Neural cell (in vitro differentiated cells): ENCODE data around the gene ANKRD55. TPM values are rescaled to one million over a fixed set of nuclear protein-coding genes. Genes with fewer than 3 reads are reported as not detected.

ENCODE experiments used
- H2AFZ ChIP-seq: fragments of 200-600, 300-800 bp; sonication (generic), shearing (Covaris generic); 2 replicates; pipeline ENCODE4 v1.6.0; 2014; ENCODE audit warnings: low read depth, mild to moderate bottlenecking, antibody characterized with exemption, low read length, moderate library complexity
- H3F3A ChIP-seq: fragments of 200-600 bp; shearing (Covaris generic); 2 replicates; pipeline ENCODE4 v1.6.1; 2016; ENCODE audit warnings: mild to moderate bottlenecking, moderate library complexity, mixed read lengths, antibody characterized with exemption, low read length; ENCODE audit not compliant: insufficient read depth, poor library complexity, severe bottlenecking
- H3K27ac ChIP-seq: fragments of 200-600, 300-800 bp; sonication (generic), shearing (Covaris generic); 2 replicates; pipeline ENCODE4 v1.5.1; 2014; ENCODE audit warnings: mild to moderate bottlenecking, low read length, moderate library complexity
- H3K27me3 ChIP-seq: fragments of 300-800, 200-600 bp; sonication (generic), shearing (Covaris generic); 2 replicates; pipeline ENCODE4 v1.6.0; 2014; ENCODE audit warnings: mild to moderate bottlenecking, low read depth, low read length, moderate library complexity; ENCODE audit not compliant: insufficient read depth
- H3K36me3 ChIP-seq: fragments of 300-800, 200-600 bp; sonication (generic), shearing (Covaris generic); 2 replicates; pipeline ENCODE4 v1.5.1; 2014; ENCODE audit warnings: mild to moderate bottlenecking, antibody characterized with exemption, low read length, moderate library complexity; ENCODE audit not compliant: insufficient read depth
- H3K4me2 ChIP-seq: fragments of 300-800, 200-600 bp; sonication (generic), shearing (Covaris generic); 2 replicates; pipeline ENCODE4 v1.6.0; 2014; ENCODE audit warnings: mild to moderate bottlenecking, low read length
- H3K4me3 ChIP-seq: fragments of 300-800, 200-600 bp; sonication (generic), shearing (Covaris generic); 2 replicates; pipeline ENCODE4 v1.5.1; 2014; ENCODE audit warnings: mild to moderate bottlenecking, low read length, moderate library complexity
- H3K79me2 ChIP-seq: fragments of 200-600 bp; shearing (Covaris generic); replicated peaks from 2 replicates; pipeline ENCODE4 v1.6.0; 2014; ENCODE audit warnings: mild to moderate bottlenecking, low read length, moderate library complexity; ENCODE audit not compliant: insufficient read depth
- H3K9ac ChIP-seq: fragments of 300-800, 200-600 bp; sonication (generic), shearing (Covaris generic); 2 replicates; pipeline ENCODE4 v1.6.1; 2016; ENCODE audit warnings: mild to moderate bottlenecking, low read length, mixed read lengths
- H3K9me2 ChIP-seq: fragments of 200-600 bp; shearing (Covaris generic); 2 replicates; pipeline ENCODE4 v1.6.1; 2016; ENCODE audit warnings: mild to moderate bottlenecking, low read length, mixed read lengths; ENCODE audit not compliant: insufficient read depth
- H3K9me3 ChIP-seq: fragments of 200-600, 300-800 bp; sonication (generic), shearing (Covaris generic); 2 replicates; pipeline ENCODE4 v1.6.1; 2016; ENCODE audit warnings: mild to moderate bottlenecking, mixed run types, low read length, moderate library complexity, mixed read lengths
- H4K20me1 ChIP-seq: fragments of 200-600 bp; shearing (Covaris generic); 2 replicates; pipeline ENCODE4 v1.6.1; 2016; ENCODE audit warnings: mild to moderate bottlenecking, mixed run types; ENCODE audit not compliant: insufficient read depth
- CTCF ChIP-seq: fragments of 450-650 bp; IDR thresholded peaks from 2 replicates; pipeline ENCODE4 v1.5.1; 2014; ENCODE audit warnings: antibody characterized with exemption, mild to moderate bottlenecking, moderate library complexity; ENCODE audit not compliant: poor library complexity, severe bottlenecking
- EP300 ChIP-seq: fragments of 450-650 bp; conservative IDR thresholded peaks from 2 replicates; pipeline ENCODE4 v1.6.1; 2014; ENCODE audit warnings: antibody characterized with exemption, mild to moderate bottlenecking, moderate library complexity; ENCODE audit not compliant: poor library complexity, severe bottlenecking
- EZH2 ChIP-seq: fragments of 200-600, 300-800 bp; shearing (Covaris generic), sonication (generic); IDR thresholded peaks from 2 replicates; pipeline ENCODE4 v1.6.1; 2014; ENCODE audit warnings: antibody characterized with exemption, low read length, borderline replicate concordance, mild to moderate bottlenecking; ENCODE audit not compliant: insufficient read depth, poor library complexity, severe bottlenecking
- MXI1 ChIP-seq: fragments of 450-650 bp; conservative IDR thresholded peaks from 2 replicates; pipeline ENCODE4 v1.6.1; 2014; ENCODE audit warnings: antibody characterized with exemption, mild to moderate bottlenecking; ENCODE audit not compliant: poor library complexity, severe bottlenecking
- POLR2AphosphoS5 ChIP-seq: IDR thresholded peaks from 2 replicates; pipeline ENCODE4 v1.6.1; 2012
- RAD21 ChIP-seq: fragments of 450-650 bp; conservative IDR thresholded peaks from 2 replicates; pipeline ENCODE4 v1.6.1; 2014; ENCODE audit warnings: antibody characterized with exemption, mild to moderate bottlenecking, moderate library complexity
- SMC3 ChIP-seq: fragments of 450-650 bp; conservative IDR thresholded peaks from 2 replicates; pipeline ENCODE4 v1.6.1; 2014; ENCODE audit warnings: antibody characterized with exemption, mild to moderate bottlenecking, moderate library complexity; ENCODE audit not compliant: poor library complexity
- TAF1 ChIP-seq: IDR thresholded peaks from 2 replicates; pipeline ENCODE4 v1.6.1; 2012; ENCODE audit warnings: low read depth
- polyA plus RNA-seq: library from polyadenylated mRNA; depleted of rRNA; stranded (reverse); fragments of >200 nt; gene quantifications from 2 replicates; pipeline ENCODE4 v1.2.3, GENCODE V29; 2014
- TF ChIP-seq, protein P1 (sequence below): IDR thresholded peaks from 2 replicates; pipeline ENCODE4 v1.6.1; 2012; ENCODE audit warnings: borderline replicate concordance

Gene ANKRD55
- polyA plus RNA-seq, 1 donor from 2014 or later = 49.8 TPM

- Histone ChIP-seq H3K79me2 (no peaks in the 10 kb centered on the region), H3K36me3 (no peaks in the 10 kb centered on the region), H2AFZ (no peak overlapping the region), H3K9me3 (no peaks in the 10 kb centered on the region), H4K20me1 (no peaks in the 10 kb centered on the region), H3K4me3 (no peak overlapping the region), H3K27me3 (no peaks in the 10 kb centered on the region), H3K9me2 (no peaks in the 10 kb centered on the region), H3F3A (no peaks in the 10 kb centered on the region), H3K27ac (no peak overlapping the region), H3K9ac (no peak overlapping the region), H3K4me2 (no peak overlapping the region)
- no peak for TF ChIP-seq POLR2AphosphoS5
- TF ChIP-seq SMC3 = no peak
- TF ChIP-seq TAF1 = no peak
- no peak for TF ChIP-seq EZH2
- TF ChIP-seq CTCF = no peak
- TF ChIP-seq, protein P1, sequence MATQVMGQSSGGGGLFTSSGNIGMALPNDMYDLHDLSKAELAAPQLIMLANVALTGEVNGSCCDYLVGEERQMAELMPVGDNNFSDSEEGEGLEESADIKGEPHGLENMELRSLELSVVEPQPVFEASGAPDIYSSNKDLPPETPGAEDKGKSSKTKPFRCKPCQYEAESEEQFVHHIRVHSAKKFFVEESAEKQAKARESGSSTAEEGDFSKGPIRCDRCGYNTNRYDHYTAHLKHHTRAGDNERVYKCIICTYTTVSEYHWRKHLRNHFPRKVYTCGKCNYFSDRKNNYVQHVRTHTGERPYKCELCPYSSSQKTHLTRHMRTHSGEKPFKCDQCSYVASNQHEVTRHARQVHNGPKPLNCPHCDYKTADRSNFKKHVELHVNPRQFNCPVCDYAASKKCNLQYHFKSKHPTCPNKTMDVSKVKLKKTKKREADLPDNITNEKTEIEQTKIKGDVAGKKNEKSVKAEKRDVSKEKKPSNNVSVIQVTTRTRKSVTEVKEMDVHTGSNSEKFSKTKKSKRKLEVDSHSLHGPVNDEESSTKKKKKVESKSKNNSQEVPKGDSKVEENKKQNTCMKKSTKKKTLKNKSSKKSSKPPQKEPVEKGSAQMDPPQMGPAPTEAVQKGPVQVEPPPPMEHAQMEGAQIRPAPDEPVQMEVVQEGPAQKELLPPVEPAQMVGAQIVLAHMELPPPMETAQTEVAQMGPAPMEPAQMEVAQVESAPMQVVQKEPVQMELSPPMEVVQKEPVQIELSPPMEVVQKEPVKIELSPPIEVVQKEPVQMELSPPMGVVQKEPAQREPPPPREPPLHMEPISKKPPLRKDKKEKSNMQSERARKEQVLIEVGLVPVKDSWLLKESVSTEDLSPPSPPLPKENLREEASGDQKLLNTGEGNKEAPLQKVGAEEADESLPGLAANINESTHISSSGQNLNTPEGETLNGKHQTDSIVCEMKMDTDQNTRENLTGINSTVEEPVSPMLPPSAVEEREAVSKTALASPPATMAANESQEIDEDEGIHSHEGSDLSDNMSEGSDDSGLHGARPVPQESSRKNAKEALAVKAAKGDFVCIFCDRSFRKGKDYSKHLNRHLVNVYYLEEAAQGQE = no peak
- no peak for TF ChIP-seq MXI1
- no peak for TF ChIP-seq EP300
- TF ChIP-seq RAD21 = no peak
Measured at GRCh38 chr5:56060276-56061110, 172.6 kb downstream of the ANKRD55 start.

- H3K4me2 ChIP-seq = no peak overlapping the region
- H3K9ac ChIP-seq = no peak overlapping the region
- no peaks in the 10 kb centered on the region for H3F3A ChIP-seq
- TF ChIP-seq MXI1 = no peak
- TF ChIP-seq POLR2AphosphoS5 = no peak
- TF ChIP-seq SMC3 = no peak
- TF ChIP-seq, protein P1 = no peak
- TF ChIP-seq TAF1 = no peak
- no peak for TF ChIP-seq EP300
- TF ChIP-seq RAD21 = no peak
- TF ChIP-seq EZH2 = no peak
- no peak for TF ChIP-seq CTCF
- no peaks in the 10 kb centered on the region for H4K20me1 ChIP-seq
- no peaks in the 10 kb centered on the region for H3K36me3 ChIP-seq
- H3K27me3 ChIP-seq = no peaks in the 10 kb centered on the region
- H3K79me2 ChIP-seq = no peaks in the 10 kb centered on the region
- no peaks in the 10 kb centered on the region for H3K9me2 ChIP-seq
- no peak overlapping the region for H3K27ac ChIP-seq
- H2AFZ ChIP-seq = no peak overlapping the region
- no peaks in the 10 kb centered on the region for H3K9me3 ChIP-seq
- no peak overlapping the region for H3K4me3 ChIP-seq
Measured at GRCh38 chr5:56059854-56060253, 173.3 kb downstream of the ANKRD55 start.
